MCF 10A (cell line): ENCODE data around the gene NNMT. TPM values are rescaled to one million over a fixed set of nuclear protein-coding genes. Genes with fewer than 3 reads are reported as not detected.

ENCODE experiments used
- BruUV-seq: library from RNA; stranded (reverse); fragments of 400-500 nt; replicated peaks from 2 replicates; lab custom pipeline; 2021; lab: Mats Ljungman, UMichigan
- CTCF ChIA-PET: fragments of 300-600 bp; sonication (Branson Sonifier 250); formaldehyde crosslinking; extraction: SDS; loops from one replicate; lab custom pipeline; 2021; ENCODE audit warnings: antibody characterized with exemption, inconsistent platforms; lab: Yijun Ruan, JAX
- POLR2A ChIA-PET: fragments of 300-600, 350-650 bp; sonication (Branson Sonifier 250); formaldehyde crosslinking; extraction: SDS; loops from one replicate; lab custom pipeline; 2020; ENCODE audit warnings: antibody characterized with exemption, inconsistent platforms; lab: Yijun Ruan, JAX
- DNase-seq: peaks from one replicate; pipeline ENCODE4 v3.0.0-alpha.2; 2018; ENCODE audit not compliant: unreplicated experiment
- H3K27ac Mint-ChIP-seq: one replicate; pipeline ENCODE4 v1.8.0; 2022; ENCODE audit warnings: mild to moderate bottlenecking, low read depth, mixed read lengths; ENCODE audit not compliant: unreplicated experiment
- H3K27me3 Mint-ChIP-seq: one replicate; pipeline ENCODE4 v1.8.0; 2022; ENCODE audit warnings: mixed read lengths; ENCODE audit not compliant: insufficient read depth, unreplicated experiment
- H3K36me3 Mint-ChIP-seq: one replicate; pipeline ENCODE4 v1.8.0; 2022; ENCODE audit warnings: mild to moderate bottlenecking, moderate library complexity, mixed read lengths; ENCODE audit not compliant: insufficient read depth, unreplicated experiment
- H3K4me1 Mint-ChIP-seq: one replicate; pipeline ENCODE4 v1.8.0; 2022; ENCODE audit warnings: mixed read lengths; ENCODE audit not compliant: insufficient read depth, unreplicated experiment
- H3K4me3 Mint-ChIP-seq: one replicate; pipeline ENCODE4 v1.8.0; 2022; ENCODE audit warnings: mild to moderate bottlenecking, moderate library complexity, mixed read lengths; ENCODE audit not compliant: unreplicated experiment
- H3K9me3 Mint-ChIP-seq: one replicate; pipeline ENCODE4 v1.8.0; 2022; ENCODE audit warnings: mixed read lengths; ENCODE audit not compliant: unreplicated experiment
- CTCF ChIP-seq: fragments of 200-600 bp; IDR thresholded peaks from one replicate; pipeline ENCODE4 v1.8.0; 2022; ENCODE audit warnings: antibody characterized with exemption, mild to moderate bottlenecking; ENCODE audit not compliant: unreplicated experiment
- intact Hi-C: fragments of 100-400 bp; cut with micrococcal nuclease; formaldehyde crosslinking; loops from 2 replicates; pipeline ENCODE4 v1.14.1; 2022
- total RNA-seq: library from RNA; stranded (reverse); gene quantifications from 2 replicates; pipeline ENCODE4 v1.2.3, GENCODE V29; 2022

The NNMT gene
- total RNA-seq, 1 experiment from 2014 or later: 638 TPM

GRCh38 chr11:114281388-114281956 lies 14.7 kb upstream of the NNMT start:
- Mint-ChIP-seq H3K36me3 (peaks cover 79% of the 10 kb centered on the region), H3K4me3 (no peak overlapping the region), H3K27me3 (no peaks in the 10 kb centered on the region), H3K27ac (no peak overlapping the region), H3K4me1 (peaks cover 64% of the 10 kb centered on the region), H3K9me3 (no peaks in the 10 kb centered on the region)
- no TSS peak for BruUV-seq
- intact Hi-C loops: loop anchor here (2.0 to 5.0 kb wide), 3 partner anchors 35 to 451 kb away; no protein-coding TSS in a partner anchor
- ChIA-PET CTCF (interaction anchor here (0.5 to 2.5 kb wide), 16 partner anchors 10 to 659 kb away, joined by 3 to 11 read pairs (median 4); no protein-coding TSS in a partner anchor), POLR2A (interaction anchor here (0.8 to 6.4 kb wide), 9 partner anchors 8 to 39 kb away, joined by 3 to 46 read pairs (median 5); partner anchors contain the start of gene NNMT)
- DNase-seq: no peak
- TF ChIP-seq CTCF: no peak

- CTCF ChIA-PET: interaction anchor here (0.6 to 2.5 kb wide), 4 partner anchors 9 to 934 kb away, joined by 3 to 11 read pairs (median 4); no protein-coding TSS in a partner anchor
- no TSS peak for BruUV-seq
- no peak overlapping the region for H3K4me3 Mint-ChIP-seq
Observed at GRCh38 chr11:114282488-114282887, 13.7 kb upstream of the NNMT start.

GRCh38 chr11:114283422-114283821 lies 12.8 kb upstream of the NNMT start:
- Mint-ChIP-seq H3K27ac (peak overlapping the region; percentile 0), H3K4me3 (no peak overlapping the region), H3K4me1 (peaks cover 68% of the 10 kb centered on the region), H3K27me3 (no peaks in the 10 kb centered on the region), H3K36me3 (peaks cover 67% of the 10 kb centered on the region), H3K9me3 (no peaks in the 10 kb centered on the region)
- no peak for TF ChIP-seq CTCF
- ChIA-PET CTCF (interaction anchor here (0.6 kb wide), 1 partner anchor 252 kb away, joined by 4 read pairs; no protein-coding TSS in a partner anchor), POLR2A (interaction anchor here (1.5 to 6.4 kb wide), 6 partner anchors 10 to 387 kb away, joined by 6 to 46 read pairs (median 12); partner anchors contain the start of gene NNMT)
- DNase-seq: no peak
- BruUV-seq: no TSS peak
- intact Hi-C loops: loop anchor here (5.0 kb wide), 2 partner anchors 324 to 449 kb away; no protein-coding TSS in a partner anchor

More at GRCh38 chr11:114282488-114282887, 13.7 kb upstream of the NNMT start:
- DNase-seq: no peak
- intact Hi-C loops: loop anchor here (5.0 kb wide), 2 partner anchors 325 to 450 kb away; no protein-coding TSS in a partner anchor
- POLR2A ChIA-PET: interaction anchor here (0.9 to 6.4 kb wide), 4 partner anchors 9 to 26 kb away, joined by 3 to 46 read pairs (median 16); partner anchors contain the start of gene NNMT
- Mint-ChIP-seq H3K27ac (no peak overlapping the region), H3K27me3 (no peaks in the 10 kb centered on the region), H3K36me3 (peaks cover 69% of the 10 kb centered on the region), H3K9me3 (no peaks in the 10 kb centered on the region), H3K4me1 (peaks cover 70% of the 10 kb centered on the region)
- no peak for TF ChIP-seq CTCF

GRCh38 chr11:114284021-114284420 lies 12.2 kb upstream of the NNMT start:
- ChIA-PET CTCF (interaction anchor here (0.6 to 0.7 kb wide), 2 partner anchors 20 to 64 kb away, joined by 3 to 4 read pairs; no protein-coding TSS in a partner anchor), POLR2A (interaction anchor here (1.5 to 6.4 kb wide), 6 partner anchors 9 to 388 kb away, joined by 6 to 46 read pairs (median 12); partner anchors contain the start of gene NNMT)
- H3K36me3 Mint-ChIP-seq: peaks cover 61% of the 10 kb centered on the region
- no peak overlapping the region for H3K4me3 Mint-ChIP-seq
- BruUV-seq: no TSS peak
- peak overlapping the region; percentile 0 for H3K27ac Mint-ChIP-seq
- H3K9me3 Mint-ChIP-seq: no peaks in the 10 kb centered on the region
- intact Hi-C loops: loop anchor here (5.0 kb wide), 2 partner anchors 323 to 448 kb away; no protein-coding TSS in a partner anchor
- peak; percentile 57 for DNase-seq
- no peaks in the 10 kb centered on the region for H3K27me3 Mint-ChIP-seq
- H3K4me1 Mint-ChIP-seq: peaks cover 63% of the 10 kb centered on the region
- no peak for TF ChIP-seq CTCF
